HepG2 (cell line): ENCODE data around the gene PALM3.

ENCODE experiments used
- ESRRA ChIP-seq: sonication (generic); formaldehyde crosslinking; IDR thresholded peaks from 2 replicates; pipeline ENCODE4 v1.5.1; 2020; ENCODE audit warnings: mild to moderate bottlenecking, low read depth, missing genetic modification reagents
- EZH2 ChIP-seq: conservative IDR thresholded peaks from 2 replicates; pipeline ENCODE4 v1.6.1; 2012; ENCODE audit warnings: mild to moderate bottlenecking, low read depth, low read length, moderate library complexity
- NR2C2 ChIP-seq: sonication (generic); formaldehyde crosslinking; IDR thresholded peaks from 2 replicates; pipeline ENCODE4 v1.4.0; 2020; ENCODE audit warnings: missing genetic modification reagents, mild to moderate bottlenecking, moderate library complexity, borderline replicate concordance
- POLR2AphosphoS5 ChIP-seq: IDR thresholded peaks from 2 replicates; pipeline ENCODE4 v1.6.1; 2012; ENCODE audit warnings: low read depth, low read length
- YY1 ChIP-seq: IDR thresholded peaks from 2 replicates; pipeline ENCODE4 v1.6.1; 2011; ENCODE audit warnings: low read length, low read depth, moderate library complexity, mild to moderate bottlenecking; ENCODE audit not compliant: insufficient read depth, insufficient replicate concordance
- ZNF557 ChIP-seq: sonication (generic); formaldehyde crosslinking; IDR thresholded peaks from 2 replicates; pipeline ENCODE4 v1.4.0; 2020; ENCODE audit warnings: missing genetic modification reagents
- TF ChIP-seq, protein P1 (sequence below): sonication (generic); formaldehyde crosslinking; IDR thresholded peaks from 2 replicates; pipeline ENCODE4 v1.4.0; 2020; ENCODE audit warnings: missing genetic modification reagents
- TF ChIP-seq, protein P2 (sequence below): sonication (generic); formaldehyde crosslinking; IDR thresholded peaks from 2 replicates; pipeline ENCODE4 v1.4.0; 2020; ENCODE audit warnings: missing genetic modification reagents
- TF ChIP-seq, protein P3 (sequence below): sonication (generic); formaldehyde crosslinking; IDR thresholded peaks from 2 replicates; pipeline ENCODE4 v1.5.0; 2020; ENCODE audit warnings: mild to moderate bottlenecking, missing genetic modification reagents, moderate library complexity

DNA sequence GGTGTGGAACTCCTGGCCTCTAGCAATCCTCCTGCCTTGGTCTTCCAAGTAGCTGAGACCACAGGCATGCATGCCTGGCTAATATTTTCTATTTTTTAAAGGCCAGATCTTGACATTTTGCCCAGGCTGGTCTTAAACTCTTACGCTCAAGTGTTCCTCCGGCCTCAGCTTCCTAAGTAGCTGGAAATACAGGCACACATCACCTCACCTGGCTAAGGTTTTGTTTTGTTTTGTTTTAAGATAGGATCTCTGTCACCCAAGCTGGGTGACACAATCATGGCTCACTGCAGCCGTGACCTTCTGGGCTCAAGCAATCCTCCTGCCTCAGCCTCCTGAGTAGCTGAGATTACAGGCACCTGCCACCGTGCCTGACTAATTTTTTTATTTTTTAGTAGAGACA lies 39.4 kb downstream of the PALM3 start:
- TF ChIP-seq ESRRA (CRISPR knock-in tag), result no peak
- TF ChIP-seq, protein P1, sequence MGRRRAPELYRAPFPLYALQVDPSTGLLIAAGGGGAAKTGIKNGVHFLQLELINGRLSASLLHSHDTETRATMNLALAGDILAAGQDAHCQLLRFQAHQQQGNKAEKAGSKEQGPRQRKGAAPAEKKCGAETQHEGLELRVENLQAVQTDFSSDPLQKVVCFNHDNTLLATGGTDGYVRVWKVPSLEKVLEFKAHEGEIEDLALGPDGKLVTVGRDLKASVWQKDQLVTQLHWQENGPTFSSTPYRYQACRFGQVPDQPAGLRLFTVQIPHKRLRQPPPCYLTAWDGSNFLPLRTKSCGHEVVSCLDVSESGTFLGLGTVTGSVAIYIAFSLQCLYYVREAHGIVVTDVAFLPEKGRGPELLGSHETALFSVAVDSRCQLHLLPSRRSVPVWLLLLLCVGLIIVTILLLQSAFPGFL (CRISPR knock-in tag), result no peak
- no peak for TF ChIP-seq EZH2
- TF ChIP-seq POLR2AphosphoS5, result no peak
- TF ChIP-seq, protein P2, sequence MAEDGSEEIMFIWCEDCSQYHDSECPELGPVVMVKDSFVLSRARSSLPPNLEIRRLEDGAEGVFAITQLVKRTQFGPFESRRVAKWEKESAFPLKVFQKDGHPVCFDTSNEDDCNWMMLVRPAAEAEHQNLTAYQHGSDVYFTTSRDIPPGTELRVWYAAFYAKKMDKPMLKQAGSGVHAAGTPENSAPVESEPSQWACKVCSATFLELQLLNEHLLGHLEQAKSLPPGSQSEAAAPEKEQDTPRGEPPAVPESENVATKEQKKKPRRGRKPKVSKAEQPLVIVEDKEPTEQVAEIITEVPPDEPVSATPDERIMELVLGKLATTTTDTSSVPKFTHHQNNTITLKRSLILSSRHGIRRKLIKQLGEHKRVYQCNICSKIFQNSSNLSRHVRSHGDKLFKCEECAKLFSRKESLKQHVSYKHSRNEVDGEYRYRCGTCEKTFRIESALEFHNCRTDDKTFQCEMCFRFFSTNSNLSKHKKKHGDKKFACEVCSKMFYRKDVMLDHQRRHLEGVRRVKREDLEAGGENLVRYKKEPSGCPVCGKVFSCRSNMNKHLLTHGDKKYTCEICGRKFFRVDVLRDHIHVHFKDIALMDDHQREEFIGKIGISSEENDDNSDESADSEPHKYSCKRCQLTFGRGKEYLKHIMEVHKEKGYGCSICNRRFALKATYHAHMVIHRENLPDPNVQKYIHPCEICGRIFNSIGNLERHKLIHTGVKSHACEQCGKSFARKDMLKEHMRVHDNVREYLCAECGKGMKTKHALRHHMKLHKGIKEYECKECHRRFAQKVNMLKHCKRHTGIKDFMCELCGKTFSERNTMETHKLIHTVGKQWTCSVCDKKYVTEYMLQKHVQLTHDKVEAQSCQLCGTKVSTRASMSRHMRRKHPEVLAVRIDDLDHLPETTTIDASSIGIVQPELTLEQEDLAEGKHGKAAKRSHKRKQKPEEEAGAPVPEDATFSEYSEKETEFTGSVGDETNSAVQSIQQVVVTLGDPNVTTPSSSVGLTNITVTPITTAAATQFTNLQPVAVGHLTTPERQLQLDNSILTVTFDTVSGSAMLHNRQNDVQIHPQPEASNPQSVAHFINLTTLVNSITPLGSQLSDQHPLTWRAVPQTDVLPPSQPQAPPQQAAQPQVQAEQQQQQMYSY (CRISPR knock-in tag), result no peak
- no peak for TF ChIP-seq NR2C2
- no peak for TF ChIP-seq ZNF557 (CRISPR knock-in tag)
- TF ChIP-seq, protein P3, sequence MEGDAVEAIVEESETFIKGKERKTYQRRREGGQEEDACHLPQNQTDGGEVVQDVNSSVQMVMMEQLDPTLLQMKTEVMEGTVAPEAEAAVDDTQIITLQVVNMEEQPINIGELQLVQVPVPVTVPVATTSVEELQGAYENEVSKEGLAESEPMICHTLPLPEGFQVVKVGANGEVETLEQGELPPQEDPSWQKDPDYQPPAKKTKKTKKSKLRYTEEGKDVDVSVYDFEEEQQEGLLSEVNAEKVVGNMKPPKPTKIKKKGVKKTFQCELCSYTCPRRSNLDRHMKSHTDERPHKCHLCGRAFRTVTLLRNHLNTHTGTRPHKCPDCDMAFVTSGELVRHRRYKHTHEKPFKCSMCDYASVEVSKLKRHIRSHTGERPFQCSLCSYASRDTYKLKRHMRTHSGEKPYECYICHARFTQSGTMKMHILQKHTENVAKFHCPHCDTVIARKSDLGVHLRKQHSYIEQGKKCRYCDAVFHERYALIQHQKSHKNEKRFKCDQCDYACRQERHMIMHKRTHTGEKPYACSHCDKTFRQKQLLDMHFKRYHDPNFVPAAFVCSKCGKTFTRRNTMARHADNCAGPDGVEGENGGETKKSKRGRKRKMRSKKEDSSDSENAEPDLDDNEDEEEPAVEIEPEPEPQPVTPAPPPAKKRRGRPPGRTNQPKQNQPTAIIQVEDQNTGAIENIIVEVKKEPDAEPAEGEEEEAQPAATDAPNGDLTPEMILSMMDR (CRISPR knock-in tag), result no peak
- TF ChIP-seq YY1, result no peak
